HG02623 (cell line): Measurements from ENCODE around the gene MITD1.
"Not testable (repeated sequence)": the region's sequence is repeated elsewhere in the genome, so short reads cannot be mapped to it uniquely, and the experiment has no call there.

Experiments
- ATAC-seq: cut with Tn5 transposase; IDR thresholded peaks from one replicate; pipeline ENCODE4 v1.9.1; 2021; ENCODE audit warnings: moderate library complexity; ENCODE audit not compliant: unreplicated experiment

The MITD1 gene

GRCh38 chr2:99180755-99181623, at the start of gene MITD1, which contains the start of gene MRPL30:
Gene MITD1 (minus strand): TSS chr2:99181058. CDS start chr2:99180981, 77 bp downstream.
Gene MRPL30 (plus strand): TSS chr2:99181184. CDS start chr2:99186204, 5,020 bp downstream.
- peak; percentile 87 for ATAC-seq

- no peak for ATAC-seq
These were observed 37.2 kb upstream of the MITD1 start for GRCh38 chr2:99217929-99218501.

DNA sequence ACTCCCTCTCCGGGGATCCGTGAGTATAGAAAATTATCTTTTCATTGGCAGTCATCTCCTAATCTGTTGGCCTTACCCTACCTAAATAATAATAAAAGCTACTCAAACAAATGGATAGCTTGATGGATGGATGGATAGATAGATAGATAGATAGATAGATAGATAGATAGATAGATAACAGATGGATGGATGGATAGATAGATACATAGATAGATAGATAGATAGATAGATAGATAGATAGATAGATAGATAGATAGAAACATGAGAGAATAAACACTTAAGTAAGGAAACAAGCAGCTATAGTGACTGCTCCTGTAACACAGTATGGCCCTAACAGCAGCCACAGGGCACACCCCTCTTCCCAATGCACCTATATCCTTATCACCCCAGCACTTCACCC, 35.2 kb upstream of the MITD1 start:
- ATAC-seq, result no peak

DNA sequence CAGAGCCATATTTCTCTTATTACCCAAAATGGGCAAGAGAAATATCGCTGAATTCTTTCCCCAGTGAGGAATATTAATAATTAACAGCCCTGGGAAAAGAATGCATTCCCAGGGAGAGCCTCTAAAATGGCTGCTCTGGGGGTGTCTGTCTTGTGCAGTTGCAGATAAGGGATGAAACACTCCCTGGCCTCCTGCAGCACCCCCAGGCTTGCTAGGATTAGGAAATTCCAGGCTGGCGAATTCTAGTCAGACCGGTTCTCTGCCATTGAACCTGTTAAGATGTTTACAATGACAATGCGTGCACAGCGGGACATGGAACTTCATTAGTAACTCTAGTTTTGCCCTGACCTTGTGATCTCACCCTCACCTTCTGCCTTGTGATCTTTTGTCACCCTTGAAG, 24.6 kb upstream of the MITD1 start:
- ATAC-seq, result no peak

DNA sequence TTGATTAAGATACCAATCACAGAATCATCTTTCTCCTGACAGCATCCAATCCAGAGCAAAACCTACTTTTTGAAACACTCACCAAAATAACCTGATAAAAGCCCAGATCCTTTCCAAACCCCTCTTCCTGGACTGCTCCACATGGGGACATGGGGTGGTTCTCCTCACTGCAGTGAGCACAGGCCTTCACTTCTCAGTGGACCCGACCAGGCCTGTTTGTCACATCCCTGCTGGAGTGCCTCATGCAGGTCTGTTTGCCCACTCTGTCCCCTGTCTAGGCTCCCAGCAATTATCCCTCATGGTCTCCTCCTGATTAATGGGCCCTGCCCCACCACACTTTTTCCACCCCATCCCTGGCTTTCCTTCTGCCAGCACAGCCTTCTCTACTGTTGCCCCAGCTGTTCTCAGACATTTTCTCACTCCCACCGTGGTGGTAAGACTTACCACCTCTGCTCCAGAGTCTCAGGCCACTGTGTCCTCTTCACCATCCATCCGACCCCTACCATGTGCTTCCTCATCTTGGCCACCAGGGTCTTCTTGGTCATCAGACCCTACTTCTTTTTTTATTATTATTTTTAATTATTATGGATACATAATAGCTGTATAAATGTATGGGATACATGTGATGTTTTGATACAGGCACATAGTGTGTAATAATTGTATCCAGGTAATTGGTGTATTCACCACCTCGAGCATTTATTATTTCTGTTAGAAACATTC, 21.3 kb upstream of the MITD1 start:
- no peak for ATAC-seq

- no peak for ATAC-seq
These were observed 19.4 kb upstream of the MITD1 start for GRCh38 chr2:99200076-99200800.

GRCh38 chr2:99198103-99198841, 17.4 kb upstream of the MITD1 start:
- no peak for ATAC-seq

DNA sequence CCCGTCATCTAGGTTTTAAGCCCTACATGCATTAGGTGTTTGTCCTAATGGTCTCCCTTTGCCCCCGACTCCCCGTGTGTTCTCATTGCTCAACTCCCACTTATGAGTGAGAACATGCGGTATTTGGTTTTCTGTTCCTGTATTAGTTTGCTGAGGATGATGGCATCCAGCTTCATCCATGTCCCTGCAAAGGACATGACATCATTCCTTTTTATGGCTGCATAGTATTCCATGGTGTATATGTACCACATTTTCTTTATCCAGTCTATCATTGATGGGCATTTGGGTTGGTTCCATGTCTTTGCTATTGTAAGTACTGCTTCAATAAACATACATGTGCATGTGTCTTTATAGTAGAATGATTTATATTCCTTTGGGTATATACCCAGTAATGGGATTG, 11.5 kb upstream of the MITD1 start:
- ATAC-seq, result not testable (repeated sequence)

- no peak for ATAC-seq
These were observed 9.7 kb upstream of the MITD1 start for GRCh38 chr2:99190548-99190947.

DNA sequence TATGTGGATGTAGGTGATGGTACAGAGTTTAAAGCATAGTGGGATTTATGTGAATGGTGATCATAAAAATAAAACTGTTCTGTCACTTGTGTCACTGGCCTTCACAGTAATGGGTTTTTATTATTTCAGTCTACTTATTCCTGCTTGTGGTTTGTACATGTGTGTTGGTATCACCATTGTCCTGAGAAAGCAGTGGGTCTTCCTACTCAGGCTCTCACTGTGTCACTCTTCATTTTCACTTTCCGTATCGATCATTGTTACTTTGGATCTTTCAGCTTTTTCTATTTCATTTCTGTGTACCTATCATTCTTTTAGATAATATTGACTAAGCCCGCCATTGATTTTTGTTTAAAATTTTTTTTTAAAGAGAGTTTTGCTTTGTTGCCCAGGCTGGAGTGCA, 7.5 kb upstream of the MITD1 start:
- no peak for ATAC-seq

- ATAC-seq, result no peak
These were observed 6.2 kb upstream of the MITD1 start for GRCh38 chr2:99187011-99187410.

DNA sequence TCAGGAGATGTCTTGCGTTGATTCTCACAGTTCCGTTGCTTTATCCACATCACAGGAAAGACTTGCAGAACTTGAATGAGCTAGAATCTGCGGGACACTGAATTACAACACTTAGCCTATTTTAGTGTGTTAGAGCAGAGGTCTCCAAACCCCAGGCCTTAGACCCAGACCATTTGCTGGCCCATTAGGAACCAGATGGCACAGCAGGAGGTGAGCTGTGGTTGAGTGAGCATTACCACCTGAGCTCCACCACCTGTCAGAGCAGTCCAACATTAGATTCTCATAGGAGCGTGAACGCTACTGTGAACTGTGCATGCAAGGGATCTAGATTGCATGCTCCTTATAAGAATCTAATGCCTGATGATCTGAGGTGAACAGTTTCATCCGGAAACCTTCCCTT, 4.0 kb upstream of the MITD1 start:
- ATAC-seq, result no peak

DNA sequence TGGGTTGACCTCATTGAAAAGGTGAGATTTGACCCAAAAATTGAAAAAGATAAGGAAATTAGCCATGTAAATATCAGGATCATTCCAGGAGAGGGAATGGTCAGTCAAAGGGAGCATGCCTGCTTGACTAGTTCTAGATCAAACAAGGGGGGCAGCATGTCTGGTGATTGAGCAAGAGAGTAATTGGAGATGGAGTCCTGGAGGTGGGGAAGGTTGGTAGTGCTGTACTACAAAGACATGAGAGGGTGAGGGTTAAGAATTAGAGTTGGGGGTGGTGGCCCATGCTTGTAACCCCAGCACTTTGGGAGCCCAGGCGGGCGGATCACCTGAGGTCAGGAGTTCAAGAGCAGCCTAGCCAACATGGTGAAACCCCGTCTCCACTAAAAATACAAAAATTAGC, 2.2 kb upstream of the MITD1 start:
- ATAC-seq, result no peak

GRCh38 chr2:99181624-99182000, 754 bp upstream of the MITD1 start:
- no peak for ATAC-seq

DNA sequence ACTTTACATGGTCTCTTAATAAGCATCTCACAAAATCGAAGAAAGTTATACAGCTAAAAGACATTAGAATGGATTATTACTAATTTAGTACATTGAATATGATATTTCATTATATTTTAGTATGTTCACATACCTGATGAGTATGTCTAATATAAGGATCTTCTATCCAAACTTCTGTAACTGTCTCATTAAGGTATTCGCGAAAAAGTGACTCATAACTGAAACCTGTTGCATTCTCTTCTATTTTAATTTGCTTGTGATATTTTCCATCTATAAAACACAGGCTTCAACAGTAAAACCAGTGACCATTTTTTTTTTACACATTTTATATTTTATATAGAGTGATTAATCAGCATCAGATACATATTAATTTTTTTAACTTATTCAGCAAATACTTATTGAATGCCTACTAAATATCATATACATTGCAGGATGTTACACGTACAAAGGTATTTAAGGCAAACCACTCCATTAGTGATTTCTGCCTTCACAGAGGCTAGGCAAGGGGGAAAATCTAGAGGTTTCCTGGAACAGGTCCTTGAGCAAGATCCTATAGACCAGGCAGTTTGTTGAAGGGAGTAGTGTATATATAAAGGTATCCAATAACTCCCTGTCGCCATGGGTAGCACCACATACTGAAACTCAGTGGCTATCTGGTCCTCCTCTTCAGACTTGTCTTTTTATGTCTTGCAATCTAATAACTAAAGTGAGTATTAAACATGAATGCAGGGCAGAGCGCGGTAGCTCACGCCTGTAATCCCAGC, 9.3 kb downstream of the MITD1 start:
- ATAC-seq, result no peak

DNA sequence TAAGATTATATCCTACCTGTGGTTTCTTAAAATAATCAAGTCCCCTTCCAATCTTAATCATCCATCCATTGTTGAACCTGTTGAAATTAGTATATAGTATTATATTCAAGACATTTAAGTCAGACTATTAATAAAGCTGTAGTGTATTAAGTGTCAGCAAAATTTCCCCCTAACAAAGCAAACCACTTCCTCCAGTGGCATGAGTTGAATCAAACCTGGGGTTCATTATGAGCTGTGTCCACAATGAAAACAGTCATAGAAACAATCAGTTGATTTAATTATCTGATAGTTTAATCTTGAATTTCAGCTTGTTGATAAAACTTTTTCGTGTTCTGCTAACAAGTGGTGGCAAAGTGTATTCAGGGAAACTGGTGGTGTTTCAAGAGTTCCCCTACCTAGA, 11.3 kb downstream of the MITD1 start:
- no peak for ATAC-seq

GRCh38 chr2:99166218-99166617, 14.6 kb downstream of the MITD1 start:
- ATAC-seq, result no peak

GRCh38 chr2:99159594-99159993, 21.3 kb downstream of the MITD1 start:
- no peak for ATAC-seq

GRCh38 chr2:99158599-99158998, 22.3 kb downstream of the MITD1 start:
- no peak for ATAC-seq

DNA sequence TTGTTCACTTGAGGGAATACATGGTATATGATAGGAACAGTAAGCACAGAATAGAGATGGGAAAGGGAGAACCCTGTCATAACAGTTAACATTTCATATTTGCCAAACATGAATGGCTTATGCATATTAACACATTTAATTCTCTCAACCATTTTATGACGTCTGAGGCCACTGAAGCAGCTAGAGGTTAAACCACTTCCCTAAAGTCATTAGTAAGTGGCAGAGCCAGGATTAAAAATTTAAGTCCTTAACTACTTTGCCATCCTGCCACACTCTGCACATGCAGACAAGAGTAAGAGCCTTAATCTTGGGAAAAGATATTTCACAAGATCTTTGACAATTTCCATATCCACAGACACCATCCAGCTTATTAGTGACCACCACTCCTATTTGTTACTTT, 24.0 kb downstream of the MITD1 start:
- ATAC-seq, result no peak
